GM12873 (cell line): ENCODE data around the gene KRT5.

Experiments
- TF ChIP-seq, protein P1 (sequence below): IDR thresholded peaks from 2 replicates; pipeline ENCODE4 v1.5.1; 2012; ENCODE audit warnings: low read depth, mild to moderate bottlenecking, moderate library complexity, low read length, control low read depth; ENCODE audit not compliant: insufficient read depth; ENCODE audit errors: missing control alignments

Gene KRT5

DNA sequence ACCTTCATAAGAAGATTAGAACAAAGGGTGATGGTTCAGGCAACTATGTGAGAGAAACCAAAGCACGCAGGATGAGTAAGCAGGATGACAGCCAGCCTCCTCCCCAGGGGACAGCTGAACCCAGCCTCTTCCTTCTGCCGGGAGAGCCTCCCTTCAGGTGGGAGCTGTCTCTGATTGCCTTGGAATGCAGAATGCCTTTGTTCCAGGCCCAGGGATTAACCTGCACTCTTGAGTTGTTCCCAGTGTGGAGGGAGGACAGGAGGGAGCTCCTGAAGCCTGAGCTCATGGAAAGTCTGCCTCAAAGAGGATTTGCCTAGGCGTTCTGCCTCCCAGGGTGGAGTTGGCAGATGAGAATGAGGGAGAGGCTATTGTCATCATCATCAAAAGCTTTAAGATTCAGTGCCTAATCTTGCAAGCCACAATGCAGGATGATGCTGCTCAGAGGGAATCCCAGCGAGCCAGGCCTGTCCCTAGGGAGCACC lies 23.6 kb downstream of the KRT5 start:
- TF ChIP-seq, protein P1, sequence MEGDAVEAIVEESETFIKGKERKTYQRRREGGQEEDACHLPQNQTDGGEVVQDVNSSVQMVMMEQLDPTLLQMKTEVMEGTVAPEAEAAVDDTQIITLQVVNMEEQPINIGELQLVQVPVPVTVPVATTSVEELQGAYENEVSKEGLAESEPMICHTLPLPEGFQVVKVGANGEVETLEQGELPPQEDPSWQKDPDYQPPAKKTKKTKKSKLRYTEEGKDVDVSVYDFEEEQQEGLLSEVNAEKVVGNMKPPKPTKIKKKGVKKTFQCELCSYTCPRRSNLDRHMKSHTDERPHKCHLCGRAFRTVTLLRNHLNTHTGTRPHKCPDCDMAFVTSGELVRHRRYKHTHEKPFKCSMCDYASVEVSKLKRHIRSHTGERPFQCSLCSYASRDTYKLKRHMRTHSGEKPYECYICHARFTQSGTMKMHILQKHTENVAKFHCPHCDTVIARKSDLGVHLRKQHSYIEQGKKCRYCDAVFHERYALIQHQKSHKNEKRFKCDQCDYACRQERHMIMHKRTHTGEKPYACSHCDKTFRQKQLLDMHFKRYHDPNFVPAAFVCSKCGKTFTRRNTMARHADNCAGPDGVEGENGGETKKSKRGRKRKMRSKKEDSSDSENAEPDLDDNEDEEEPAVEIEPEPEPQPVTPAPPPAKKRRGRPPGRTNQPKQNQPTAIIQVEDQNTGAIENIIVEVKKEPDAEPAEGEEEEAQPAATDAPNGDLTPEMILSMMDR: no peak

DNA sequence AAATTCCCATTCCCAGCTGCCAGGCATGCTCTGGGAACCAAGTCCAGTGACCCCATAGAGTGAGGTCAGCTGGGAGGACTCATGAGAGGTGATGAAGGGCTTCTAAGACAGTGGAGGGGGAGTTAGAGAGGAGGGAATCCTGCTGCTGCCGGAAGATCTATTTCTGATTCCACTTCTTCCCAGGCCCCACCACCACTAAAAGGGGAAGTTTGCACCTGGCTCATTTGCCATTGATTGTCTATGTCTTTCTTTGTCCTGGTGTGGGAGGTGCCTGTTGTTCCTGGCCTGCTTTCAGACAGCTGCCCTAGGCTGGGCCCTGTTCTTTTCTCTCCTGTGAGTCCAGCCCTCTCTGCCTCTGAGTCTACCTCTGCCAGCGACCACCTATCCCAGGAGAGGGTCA lies 24.1 kb downstream of the KRT5 start:
- TF ChIP-seq, protein P1: no peak

DNA sequence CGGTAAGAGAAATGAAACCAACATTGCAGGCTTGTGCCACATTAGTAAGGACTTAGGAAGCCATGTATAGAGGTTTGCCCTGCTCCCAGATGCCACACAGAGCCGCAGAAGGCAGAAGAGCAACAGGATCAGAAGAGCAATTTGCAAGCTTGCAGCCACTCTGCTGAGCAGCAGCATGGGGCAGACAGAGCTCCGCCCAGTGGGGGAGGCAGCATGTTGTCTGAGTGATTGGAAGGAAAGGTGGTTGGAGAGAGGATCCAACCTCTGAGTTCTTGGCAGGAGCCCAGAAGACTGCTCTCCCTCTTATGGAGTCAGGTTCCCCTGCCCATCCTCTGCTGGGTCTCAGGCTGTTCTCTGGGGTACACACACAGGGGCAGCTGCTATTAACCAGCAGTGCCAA lies 24.8 kb downstream of the KRT5 start:
- TF ChIP-seq, protein P1: peak; percentile 5

DNA sequence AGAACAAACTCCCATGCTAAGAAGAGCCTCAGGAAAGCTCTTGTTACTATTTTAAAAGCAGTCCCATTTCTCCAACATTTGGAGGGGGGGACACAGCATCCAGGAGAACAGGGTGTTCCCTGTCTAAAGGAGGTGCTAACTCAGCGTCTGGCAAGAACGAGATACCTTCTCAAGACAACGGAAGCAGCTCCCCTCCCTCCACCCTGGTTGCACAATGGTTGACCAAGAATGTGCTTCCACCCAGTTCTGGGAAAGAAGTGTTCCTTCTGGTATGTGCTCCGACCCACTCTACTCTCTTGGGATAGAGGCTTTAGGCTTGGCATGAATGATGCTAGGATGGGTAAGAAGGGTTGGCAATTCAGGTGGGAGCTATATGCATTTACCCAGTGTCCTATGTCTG lies 25.7 kb downstream of the KRT5 start:
- TF ChIP-seq, protein P1: no peak

DNA sequence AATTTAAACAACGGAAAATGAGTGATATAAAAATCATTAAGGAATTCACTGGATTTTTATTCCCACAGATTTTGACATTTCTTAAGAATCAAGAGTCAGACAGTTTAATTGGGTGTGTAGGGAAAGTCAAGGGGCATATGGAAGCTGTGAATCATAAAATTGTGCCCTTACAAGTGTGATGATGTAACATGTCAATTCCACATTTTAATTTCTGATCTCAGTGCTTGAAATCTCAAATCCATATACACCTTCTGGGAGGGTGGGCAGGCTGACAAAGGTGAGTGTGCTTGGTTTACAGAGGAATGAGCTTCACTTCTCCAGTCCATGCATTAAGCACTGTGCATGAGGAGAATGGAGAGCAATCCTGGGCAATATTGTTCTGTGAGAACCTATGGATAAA lies 26.1 kb downstream of the KRT5 start:
- TF ChIP-seq, protein P1: no peak

DNA sequence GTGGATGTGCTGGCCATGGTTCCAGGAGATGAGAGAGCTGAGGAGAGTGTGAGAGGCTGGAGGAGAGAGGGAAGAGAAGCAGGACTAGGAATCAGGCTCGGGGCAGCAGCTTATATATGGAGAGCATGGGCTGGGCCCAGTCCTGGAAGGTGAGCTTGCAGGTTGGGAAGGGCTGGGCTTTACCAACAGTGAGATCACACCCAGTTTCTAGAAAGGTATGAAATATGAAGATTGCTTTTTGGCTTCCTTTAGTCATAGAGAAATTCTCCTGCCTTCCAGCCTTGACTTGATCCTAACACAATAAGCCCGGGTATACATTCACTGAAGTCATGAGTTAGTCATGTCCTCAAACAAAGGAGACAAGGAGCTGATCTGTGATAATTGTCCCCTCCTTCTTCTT lies 27.0 kb downstream of the KRT5 start, which contains the start of gene KRT6A:
TSS of gene KRT6A (minus strand) at position 86 of the 400 bp plus-strand sequence. CDS start at position 17, 69 bp downstream.
- TF ChIP-seq, protein P1: no peak

DNA sequence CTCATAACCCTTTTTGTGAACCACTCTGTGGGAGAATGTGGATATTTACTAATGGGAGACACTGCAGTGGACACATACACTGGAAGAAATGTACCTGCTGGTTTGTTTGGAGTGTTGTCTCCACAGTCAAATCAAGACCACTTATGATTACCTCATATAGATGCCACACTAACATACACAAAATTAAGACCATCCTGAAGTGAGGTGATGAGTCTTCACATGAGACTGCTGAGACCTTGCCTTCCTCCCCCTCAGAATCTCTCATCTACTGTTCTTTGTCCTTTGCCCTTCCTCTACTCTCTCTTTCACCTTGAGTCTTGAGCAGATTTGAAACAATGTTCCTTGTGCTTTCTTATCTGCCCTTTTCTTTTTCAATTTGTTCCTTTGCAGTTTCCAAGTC lies 31.5 kb downstream of the KRT5 start:
- TF ChIP-seq, protein P1: no peak

DNA sequence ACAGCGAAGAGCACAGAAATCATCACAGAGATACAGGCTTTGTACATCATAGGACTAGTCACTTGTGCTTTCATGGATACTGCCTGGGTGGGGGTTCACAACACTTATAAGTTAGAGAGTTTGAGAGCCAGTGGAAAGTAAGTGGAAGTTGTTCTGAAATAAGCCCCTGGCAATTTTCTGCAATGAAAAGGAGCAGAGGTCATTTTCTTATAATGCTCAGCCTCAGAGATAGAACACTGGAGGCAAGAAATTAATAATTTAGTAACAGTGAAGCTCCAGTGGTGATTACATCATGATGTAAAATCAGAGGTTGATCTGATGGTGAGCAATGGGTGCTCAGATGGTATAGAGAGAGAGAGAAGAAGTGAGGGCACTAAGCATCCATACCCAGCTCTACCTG lies 33.0 kb downstream of the KRT5 start:
- TF ChIP-seq, protein P1: no peak
